Limb (tissue), 2 donors: Measurements from ENCODE around the gene JCHAIN.

Experiments used
- DNase-seq, 2 donors: peaks; one replicate each; pipeline ENCODE4 v3.0.0-alpha.2; 2016; ENCODE audit errors: extremely low spot score in 2 of 2

Gene JCHAIN

DNA sequence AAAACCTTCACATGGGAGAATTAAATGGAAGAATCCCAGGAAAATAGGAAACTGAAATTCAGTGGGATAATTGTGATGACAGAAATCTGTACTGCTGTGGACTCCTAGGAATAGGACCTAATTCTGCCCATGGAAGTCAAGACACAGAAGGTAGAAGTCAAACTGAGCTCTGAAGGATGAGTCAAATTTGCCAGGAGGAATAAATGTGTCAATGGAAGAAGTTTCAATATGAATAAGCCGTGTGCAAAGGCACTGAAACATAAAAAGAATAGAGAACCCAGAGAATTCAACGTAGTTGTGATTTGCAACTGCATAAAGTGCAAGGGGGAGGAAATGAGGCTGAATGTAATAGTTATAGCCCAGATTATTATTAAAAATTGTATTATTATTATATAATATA is 26.1 kb downstream of the JCHAIN start:
- no peak for DNase-seq

DNA sequence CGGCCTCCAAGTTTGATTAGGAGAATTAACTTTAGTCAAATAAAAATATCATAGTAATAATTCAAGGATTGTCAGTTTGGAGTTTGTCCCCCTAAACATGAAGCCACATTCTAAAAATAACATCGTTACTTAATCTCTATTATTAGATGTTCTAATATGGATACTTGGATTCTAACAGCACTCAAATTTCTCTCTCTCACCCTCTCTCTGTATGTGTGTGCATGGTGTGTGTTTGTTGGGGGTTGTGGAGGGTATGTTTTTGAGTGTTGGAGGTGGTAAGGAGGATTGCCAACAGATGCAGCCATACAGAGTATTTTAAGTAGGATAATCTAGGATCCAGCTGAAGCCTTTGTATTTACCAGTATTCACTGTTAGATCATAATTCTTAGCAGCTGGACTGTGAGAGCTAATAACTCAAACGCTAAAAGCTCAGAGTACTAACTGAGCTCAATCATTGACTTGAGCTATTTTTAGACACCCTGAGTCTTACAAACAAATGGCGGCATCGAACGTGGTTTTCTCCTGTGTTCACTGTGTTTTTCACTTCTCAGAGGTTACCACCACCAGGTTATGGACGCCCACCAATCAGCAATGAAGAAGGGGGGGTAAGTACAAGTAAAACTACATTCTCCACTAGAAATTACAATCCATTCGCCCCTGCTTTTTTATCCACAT is 28.9 kb downstream of the JCHAIN start:
- DNase-seq = no peak

GRCh38 chr4:70634482-70634881 is 31.8 kb downstream of the JCHAIN start:
- DNase-seq = no peak

GRCh38 chr4:70632028-70632427 is 34.3 kb downstream of the JCHAIN start:
- no peak for DNase-seq

DNA sequence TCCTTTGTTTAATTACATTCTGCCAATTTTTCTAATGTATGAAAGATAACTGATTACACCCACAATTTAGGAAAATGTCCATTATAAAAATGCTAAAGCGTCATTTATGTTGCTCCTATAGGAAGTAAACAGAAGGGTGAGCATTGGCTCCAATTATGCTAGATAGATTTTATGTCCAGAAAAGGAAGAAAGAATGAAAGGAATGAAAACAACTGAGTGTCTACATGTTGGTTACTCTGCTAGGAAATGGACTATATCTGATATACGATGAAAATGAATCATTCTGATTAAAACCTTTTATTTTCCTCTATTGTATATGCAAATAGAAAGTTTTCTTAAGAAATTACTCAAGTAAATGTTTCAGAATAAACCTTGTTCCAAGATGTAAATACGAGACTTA is 36.1 kb downstream of the JCHAIN start:
- no peak for DNase-seq

- DNase-seq = no peak
These were observed 36.7 kb downstream of the JCHAIN start for GRCh38 chr4:70629469-70630090.

GRCh38 chr4:70628444-70628843 is 37.9 kb downstream of the JCHAIN start, which contains the start of gene ENAM:
Gene ENAM, plus strand, starts transcription at chr4:70628744. Its CDS starts 757 bp downstream, at chr4:70629501.
- no peak for DNase-seq

- no peak for DNase-seq
These were observed 38.7 kb downstream of the JCHAIN start for GRCh38 chr4:70627620-70628019.

DNA sequence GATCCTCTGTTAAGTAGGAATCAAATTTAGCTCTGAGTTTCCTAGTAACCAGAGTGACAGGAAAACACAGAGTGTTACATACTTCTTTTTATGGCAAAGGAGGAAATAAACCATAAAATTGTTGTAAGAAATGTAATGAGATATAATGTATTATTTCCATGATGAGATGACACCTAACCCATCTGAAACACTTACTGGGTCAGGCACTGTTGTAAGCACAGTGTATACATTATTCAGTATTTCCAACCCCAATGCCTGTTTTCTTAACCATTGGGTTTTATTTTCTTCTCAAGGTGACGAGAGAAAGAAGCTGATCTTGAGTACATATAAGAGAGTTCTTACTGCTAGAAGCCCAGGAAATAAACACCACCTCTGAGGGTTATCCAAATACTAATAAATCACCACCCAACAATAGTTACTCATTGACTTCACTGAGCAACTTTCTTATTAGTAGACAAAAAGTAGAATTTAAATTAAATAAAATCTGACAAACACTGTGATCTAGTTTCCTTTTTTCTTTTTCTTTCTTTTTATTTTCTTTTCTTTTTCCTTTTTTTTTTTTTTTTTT is 42.0 kb downstream of the JCHAIN start:
- DNase-seq = no peak

DNA sequence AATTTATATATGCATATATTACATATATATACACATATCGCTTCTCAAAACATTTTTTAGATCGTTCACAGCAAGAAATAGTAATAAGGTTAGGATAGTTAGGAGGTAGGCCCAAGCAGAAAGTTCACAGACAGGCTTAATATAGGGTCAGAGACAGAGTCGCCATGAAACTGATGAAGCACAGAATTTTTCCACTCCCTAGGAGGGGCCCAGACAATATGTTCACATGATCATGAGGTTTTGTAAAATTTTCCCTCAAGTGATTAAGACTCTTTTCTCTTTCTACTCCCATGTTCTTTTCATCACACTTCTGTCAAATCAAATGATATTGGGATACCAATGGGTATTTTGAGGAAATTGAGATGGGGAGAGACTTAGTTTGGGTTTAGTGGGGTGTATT is 43.0 kb downstream of the JCHAIN start:
- no peak for DNase-seq

DNA sequence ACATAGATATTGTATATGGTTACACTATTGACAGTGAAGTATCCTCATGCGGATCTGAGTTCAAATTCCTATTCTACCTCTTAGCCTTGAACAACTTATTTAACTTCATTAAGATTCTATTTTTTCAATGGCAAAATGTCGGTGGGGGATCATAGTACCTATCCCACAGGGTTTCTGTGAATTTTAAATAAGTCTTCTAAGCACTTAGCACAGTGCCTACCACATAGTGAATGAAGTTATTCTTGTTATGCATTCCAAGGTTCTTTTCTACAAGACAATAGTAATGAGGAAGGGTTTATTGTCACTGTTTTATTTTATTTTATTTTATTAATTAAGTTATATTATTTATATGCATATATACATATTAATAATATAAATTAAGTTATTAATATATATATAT is 46.5 kb downstream of the JCHAIN start:
- DNase-seq = no peak

GRCh38 chr4:70619288-70619687 is 47.0 kb downstream of the JCHAIN start:
- DNase-seq = no peak

DNA sequence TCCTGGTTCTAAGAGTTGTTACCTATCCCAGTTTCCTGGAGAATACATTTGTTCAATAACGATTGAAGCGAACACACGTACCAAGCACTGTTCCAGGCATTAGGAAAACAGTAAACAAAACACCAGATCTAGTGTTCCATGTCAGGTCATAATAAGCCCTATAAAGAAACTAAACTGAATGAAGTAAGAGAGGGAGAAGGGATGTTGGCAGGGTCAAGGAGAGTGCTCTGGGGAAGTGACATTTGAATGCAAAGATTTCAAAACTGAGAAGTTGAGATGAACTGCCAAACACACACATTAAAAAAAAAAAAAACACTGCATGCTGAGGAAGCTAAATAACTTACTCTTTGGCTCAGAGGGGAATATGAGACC is 52.1 kb downstream of the JCHAIN start:
- DNase-seq = no peak

- no peak for DNase-seq
These were observed 52.8 kb downstream of the JCHAIN start for GRCh38 chr4:70613306-70614183.

- no peak for DNase-seq
These were observed 58.0 kb downstream of the JCHAIN start for GRCh38 chr4:70608324-70608723.

GRCh38 chr4:70607334-70607853 is 58.9 kb downstream of the JCHAIN start:
- no peak for DNase-seq

DNA sequence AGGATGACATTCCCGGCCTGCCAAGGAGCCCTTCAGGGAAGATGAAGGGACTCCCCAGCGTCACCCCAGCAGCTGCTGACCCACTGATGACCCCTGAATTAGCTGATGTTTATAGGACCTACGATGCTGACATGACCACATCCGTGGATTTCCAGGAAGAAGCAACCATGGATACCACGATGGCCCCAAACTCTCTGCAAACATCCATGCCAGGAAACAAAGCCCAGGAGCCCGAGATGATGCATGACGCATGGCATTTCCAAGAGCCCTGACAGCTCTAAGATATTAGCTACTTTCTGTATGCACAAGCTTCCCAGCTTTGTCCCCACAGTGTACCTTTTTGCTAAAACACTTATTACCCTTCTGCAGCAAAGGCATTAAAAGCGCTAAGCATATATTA is 59.8 kb downstream of the JCHAIN start:
- no peak for DNase-seq
